ENCODE measurements around the gene KCNIP3.
"Not testable (repeated sequence)": the region's sequence is repeated elsewhere in the genome, so short reads cannot be mapped to it uniquely, and the experiment has no call there.

Gene KCNIP3

DNA sequence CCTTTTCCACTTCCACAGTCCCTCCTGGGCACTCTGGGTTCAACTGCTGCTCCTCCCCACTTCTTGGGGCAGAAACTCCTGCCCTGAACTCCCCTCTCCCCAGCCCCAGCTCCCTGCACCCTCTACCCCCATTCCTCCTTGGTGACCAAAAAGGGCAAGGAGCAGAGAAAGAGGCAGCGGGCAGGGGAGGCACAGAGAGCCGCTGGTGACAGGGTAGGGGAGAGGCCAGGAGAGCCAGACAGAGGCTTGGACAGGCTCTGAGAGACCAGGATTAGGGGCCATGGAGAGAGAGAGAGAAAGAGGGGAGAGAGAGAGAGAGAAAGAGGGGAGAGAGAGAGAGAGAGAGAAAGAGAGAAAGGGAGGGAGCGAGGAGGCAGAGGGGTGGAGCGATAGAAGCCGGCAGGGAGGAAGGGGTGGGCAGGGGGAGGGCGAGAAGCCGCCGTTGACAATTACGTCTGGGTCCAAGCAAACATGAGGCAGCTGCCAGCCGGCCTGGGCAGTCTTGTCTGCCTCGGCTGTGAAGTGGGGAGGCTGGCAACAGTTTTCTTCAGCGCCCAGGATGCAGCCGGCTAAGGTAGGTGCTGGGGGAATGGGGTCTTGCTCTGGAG is at the start of gene KCNIP3:
Gene KCNIP3 (plus strand): TSS at position 468 of the 608 bp plus-strand sequence. CDS start 92 bp downstream, at position 560.
- Mint-ChIP-seq H3K4me1 (peaks cover 6% of the 10 kb centered on the region), H3K36me3 (no peaks in the 10 kb centered on the region), H3K27ac (no peak within 1 kb of the TSS), H3K9me3 (peaks cover 3% of the 10 kb centered on the region), H3K27me3 (peaks cover 50% of the 10 kb centered on the region), H3K4me3 (no peak within 1 kb of the TSS)
- ATAC-seq: no peak

DNA sequence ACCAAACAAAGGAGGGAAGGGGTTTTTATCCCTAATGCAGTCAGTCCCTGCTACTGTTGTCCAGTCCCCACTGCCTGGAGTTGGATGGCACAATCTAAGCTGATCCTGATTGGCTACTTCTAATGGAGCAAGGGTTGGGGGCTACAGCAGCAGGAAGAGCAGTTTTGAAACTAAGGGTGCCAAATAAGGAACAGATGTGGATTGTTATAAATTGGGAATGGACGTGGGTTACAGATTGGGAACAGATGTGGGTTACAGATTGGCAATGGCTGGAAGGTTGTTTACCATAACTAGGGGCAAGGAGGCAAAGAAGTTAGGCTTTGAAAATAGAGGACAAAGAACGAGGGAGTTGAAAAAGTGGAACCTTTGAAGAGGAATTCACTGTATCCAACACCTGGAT is 38.9 kb upstream of the KCNIP3 start:
- Mint-ChIP-seq H3K4me3 (no peak overlapping the region), H3K36me3 (peaks cover 7% of the 10 kb centered on the region), H3K4me1 (no peaks in the 10 kb centered on the region), H3K27me3 (peaks cover 10% of the 10 kb centered on the region), H3K27ac (no peak overlapping the region), H3K9me3 (peaks cover 9% of the 10 kb centered on the region)
- ATAC-seq: no peak

DNA sequence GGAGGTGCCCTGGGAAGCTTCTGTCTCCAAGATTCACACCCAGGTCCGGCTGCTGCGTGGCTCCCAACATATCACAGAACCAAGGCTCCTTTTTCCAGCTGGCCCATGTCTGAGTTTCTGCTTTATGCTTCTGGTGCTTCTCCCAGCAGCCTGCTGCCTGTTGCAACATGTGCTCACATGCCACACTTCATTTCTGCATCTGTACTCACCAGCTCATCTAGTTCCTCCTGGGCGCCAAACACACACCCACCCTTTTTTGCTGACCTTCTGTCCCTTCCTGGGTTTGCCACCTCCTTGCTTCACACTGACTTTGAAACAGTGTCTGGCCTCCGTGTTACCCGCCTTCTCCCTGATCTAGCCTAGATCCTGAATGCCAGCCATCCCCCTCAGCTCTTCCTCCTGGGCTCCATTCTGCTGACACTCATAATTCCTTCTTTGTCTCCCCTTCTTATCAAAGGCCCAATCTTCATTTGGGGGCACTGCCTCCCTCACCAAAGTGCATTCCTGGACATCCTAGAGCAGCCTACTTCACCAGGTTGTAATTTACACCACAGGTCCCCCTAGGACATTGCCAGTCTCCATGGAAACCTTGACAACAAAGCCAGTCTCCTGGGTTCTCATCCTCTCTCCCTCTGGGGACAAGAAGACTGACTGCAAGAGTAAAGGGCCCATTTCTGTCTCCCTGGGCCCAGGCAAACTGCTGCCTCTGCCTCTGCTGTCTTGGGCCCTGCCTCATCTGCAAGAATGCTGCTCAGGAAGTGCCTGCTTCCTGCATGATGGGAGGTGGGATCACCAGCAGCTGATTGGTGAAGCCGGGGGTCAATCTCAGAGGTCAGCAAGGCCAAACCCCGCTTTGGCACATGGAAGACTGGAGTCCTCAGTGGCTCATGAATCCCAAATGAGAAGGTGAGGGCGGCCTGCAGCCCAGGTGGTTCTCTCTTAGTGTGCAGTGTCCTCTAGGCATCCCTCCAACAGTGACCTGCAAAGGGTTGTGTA is 36.8 kb upstream of the KCNIP3 start:
- no peaks in the 10 kb centered on the region for H3K4me1 Mint-ChIP-seq
- no peak overlapping the region for H3K27ac Mint-ChIP-seq
- peaks cover 10% of the 10 kb centered on the region for H3K27me3 Mint-ChIP-seq
- peaks cover 9% of the 10 kb centered on the region for H3K9me3 Mint-ChIP-seq
- peaks cover 7% of the 10 kb centered on the region for H3K36me3 Mint-ChIP-seq
- no peak for ATAC-seq
- no peak overlapping the region for H3K4me3 Mint-ChIP-seq

DNA sequence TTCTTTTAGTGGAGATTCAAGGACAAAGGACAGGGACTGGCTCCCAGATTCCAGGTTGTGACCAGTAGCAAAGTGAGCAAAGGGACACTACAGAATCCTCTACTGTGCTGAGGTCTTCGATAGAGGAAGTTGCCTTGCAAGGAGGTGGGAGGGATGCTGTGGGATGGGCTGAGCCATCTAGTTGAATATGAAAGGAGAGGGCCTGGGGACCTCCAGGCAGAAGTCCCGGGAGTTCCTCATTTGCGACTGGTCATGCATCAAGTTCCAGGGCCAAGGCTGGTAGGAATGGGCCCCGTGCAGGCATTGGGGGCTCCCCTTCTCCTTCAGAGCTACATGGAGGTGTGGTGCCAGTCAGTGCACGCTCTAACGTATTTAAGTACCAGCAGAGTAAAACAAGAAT is 35.5 kb upstream of the KCNIP3 start:
- Mint-ChIP-seq H3K27me3 (peaks cover 10% of the 10 kb centered on the region), H3K4me3 (no peak overlapping the region)
- no peak for ATAC-seq

DNA sequence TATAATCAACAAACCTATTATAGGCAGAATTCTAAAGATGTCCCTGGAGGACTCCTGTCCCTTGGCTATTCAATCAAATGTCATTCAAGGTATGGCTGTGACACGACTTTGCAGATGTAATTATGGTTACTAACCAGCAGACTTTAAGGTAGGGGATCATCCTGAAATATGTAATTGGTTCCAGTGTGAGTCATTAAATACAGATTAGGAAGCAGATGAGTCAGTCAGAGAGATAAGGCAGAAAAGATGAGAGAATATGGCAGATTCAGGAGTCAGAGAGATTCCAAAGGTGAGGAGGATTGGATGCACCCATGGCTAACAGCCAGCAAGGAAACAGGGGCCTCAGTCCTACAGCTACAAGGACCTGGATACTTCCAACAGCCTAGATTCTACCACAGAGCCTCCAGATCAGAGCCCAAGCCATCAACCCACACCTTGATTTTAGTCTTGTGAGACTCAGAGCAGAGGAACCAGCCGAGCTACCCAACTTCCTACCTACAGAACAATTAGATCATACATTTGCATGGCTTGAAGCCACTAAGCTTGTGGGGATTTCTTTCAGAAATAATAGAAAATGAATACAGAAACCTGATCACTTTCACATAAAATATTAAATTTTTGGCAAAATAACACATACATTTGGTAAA is 34.1 kb upstream of the KCNIP3 start:
- peaks cover 10% of the 10 kb centered on the region for H3K27me3 Mint-ChIP-seq
- H3K4me3 Mint-ChIP-seq: no peak overlapping the region
- H3K36me3 Mint-ChIP-seq: peaks cover 7% of the 10 kb centered on the region
- no peak overlapping the region for H3K27ac Mint-ChIP-seq
- no peak for ATAC-seq
- H3K9me3 Mint-ChIP-seq: no peaks in the 10 kb centered on the region
- no peaks in the 10 kb centered on the region for H3K4me1 Mint-ChIP-seq

More for the DNA sequence above, 35.5 kb upstream of the KCNIP3 start:
- peaks cover 4% of the 10 kb centered on the region for H3K9me3 Mint-ChIP-seq
- no peak overlapping the region for H3K27ac Mint-ChIP-seq
- peaks cover 7% of the 10 kb centered on the region for H3K36me3 Mint-ChIP-seq
- no peaks in the 10 kb centered on the region for H3K4me1 Mint-ChIP-seq

DNA sequence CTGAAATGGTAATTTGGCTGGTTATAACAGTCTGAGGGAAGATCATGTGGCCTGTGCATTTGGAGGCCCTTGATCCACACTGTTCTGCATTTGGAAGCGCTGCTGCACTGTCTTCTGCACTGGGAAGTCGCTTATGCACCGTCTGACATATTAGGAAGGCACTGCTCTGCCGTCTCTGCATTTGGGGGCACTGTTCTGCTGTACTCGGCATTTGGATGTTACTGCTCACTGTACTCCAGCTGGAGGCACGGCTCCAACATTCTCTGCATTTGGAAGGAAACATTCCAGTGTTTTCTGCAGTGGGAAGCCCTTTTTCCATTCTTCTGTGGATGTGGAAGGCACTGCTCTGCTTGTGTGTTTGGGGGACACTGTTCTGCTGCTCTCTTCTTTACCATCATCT is 32.5 kb upstream of the KCNIP3 start:
- Mint-ChIP-seq H3K9me3 (no peaks in the 10 kb centered on the region), H3K27ac (no peak overlapping the region), H3K4me3 (no peak overlapping the region), H3K27me3 (peaks cover 10% of the 10 kb centered on the region), H3K36me3 (peaks cover 7% of the 10 kb centered on the region), H3K4me1 (no peaks in the 10 kb centered on the region)
- ATAC-seq: no peak

DNA sequence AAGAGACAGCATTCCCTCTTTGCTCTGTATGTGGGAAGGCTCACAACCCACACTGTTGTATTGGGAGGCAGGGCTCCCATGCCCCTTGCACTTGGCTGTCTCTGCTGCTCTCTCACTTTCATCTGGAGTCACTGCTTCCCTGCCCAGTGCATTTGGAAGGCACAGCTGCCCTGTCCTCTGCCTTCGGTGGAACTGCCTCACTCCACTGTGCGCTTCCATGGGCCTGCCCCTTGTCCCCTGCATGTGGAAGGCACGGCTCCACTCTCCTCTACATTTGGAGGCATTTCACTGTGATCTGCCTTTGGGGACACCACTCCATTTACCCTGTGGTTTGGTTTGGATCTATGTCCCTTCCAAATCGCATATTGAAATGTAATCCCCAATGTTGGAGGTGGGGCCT is 32.0 kb upstream of the KCNIP3 start:
- Mint-ChIP-seq H3K27ac (no peak overlapping the region), H3K9me3 (no peaks in the 10 kb centered on the region), H3K4me1 (no peaks in the 10 kb centered on the region), H3K36me3 (peaks cover 4% of the 10 kb centered on the region), H3K4me3 (no peak overlapping the region), H3K27me3 (peaks cover 6% of the 10 kb centered on the region)
- no peak for ATAC-seq

DNA sequence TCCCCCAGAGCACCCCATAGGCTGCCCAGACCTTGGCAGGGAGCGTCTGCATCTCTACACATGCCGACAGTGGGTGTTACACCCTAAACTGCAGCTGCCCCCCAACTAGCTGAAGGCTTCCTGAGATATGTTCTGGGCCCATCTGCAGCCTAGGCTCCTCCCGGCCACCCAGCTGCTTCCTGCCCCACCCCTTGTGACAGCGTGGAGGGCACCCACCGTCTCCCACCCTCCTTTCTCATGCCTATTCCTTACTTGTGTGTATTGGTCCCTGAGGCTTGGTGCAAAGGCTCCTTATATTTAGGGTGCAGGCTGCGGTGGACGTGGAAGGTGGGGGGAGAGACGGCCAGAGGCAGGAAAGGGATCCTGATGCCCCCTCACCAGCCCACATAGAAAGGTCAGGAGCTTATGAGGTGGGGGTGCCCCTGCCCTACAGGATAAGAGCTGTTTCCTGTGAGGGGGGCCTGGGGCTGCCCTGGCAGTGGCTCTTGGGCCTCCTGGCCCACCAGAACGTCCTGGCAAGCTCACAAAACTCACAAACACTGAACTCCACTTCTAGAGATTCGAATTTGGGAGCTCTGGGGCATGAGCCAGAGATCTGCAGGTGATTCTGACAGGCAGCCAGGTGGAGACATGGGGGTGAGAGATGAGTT is 30.2 kb upstream of the KCNIP3 start:
- ATAC-seq: no peak
- Mint-ChIP-seq H3K27me3 (no peaks in the 10 kb centered on the region), H3K36me3 (no peaks in the 10 kb centered on the region)

DNA sequence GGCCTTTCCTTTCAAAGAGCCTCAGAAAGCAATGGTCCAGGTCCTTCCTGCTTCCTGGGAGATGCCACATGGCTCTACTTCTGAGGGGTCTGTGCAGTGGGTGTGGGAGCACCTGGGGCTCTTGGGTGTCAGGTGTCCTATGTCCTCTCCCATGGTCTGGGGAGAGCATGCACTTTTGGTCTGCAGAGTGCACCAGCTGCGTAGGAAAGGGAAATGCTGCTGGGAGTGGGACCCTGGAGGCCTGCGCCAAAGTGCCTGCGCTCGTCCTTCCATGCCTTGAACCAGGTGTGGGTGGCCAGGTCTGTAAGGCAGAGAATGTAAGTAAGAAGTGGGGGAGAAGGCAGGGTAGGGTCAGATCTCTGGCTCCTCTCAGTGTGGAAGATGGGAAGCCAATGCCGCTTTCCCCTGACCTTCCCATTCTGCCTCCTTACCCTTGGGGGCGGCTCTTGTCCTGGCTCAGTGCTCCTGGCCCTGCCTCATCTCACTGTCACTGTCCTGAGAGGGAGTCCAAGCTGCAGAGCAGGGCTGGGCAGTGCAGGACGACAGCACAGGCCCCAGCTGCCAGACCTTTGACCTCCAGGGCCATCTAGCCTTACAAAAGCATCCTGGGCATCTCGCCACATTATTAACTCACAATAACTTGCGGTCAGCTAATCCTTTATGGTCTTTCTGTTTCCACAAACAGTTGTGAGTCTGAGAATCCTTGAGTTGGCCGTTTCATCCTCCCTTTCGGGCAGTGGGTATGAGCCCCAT is 29.5 kb upstream of the KCNIP3 start:
- Mint-ChIP-seq H3K9me3 (no peaks in the 10 kb centered on the region), H3K4me1 (no peaks in the 10 kb centered on the region), H3K27me3 (no peaks in the 10 kb centered on the region), H3K27ac (no peak overlapping the region), H3K36me3 (no peaks in the 10 kb centered on the region), H3K4me3 (no peak overlapping the region)
- no peak for ATAC-seq

More for the DNA sequence above, 30.2 kb upstream of the KCNIP3 start:
- Mint-ChIP-seq H3K9me3 (no peaks in the 10 kb centered on the region), H3K27ac (no peak overlapping the region), H3K4me1 (no peaks in the 10 kb centered on the region), H3K4me3 (no peak overlapping the region)

DNA sequence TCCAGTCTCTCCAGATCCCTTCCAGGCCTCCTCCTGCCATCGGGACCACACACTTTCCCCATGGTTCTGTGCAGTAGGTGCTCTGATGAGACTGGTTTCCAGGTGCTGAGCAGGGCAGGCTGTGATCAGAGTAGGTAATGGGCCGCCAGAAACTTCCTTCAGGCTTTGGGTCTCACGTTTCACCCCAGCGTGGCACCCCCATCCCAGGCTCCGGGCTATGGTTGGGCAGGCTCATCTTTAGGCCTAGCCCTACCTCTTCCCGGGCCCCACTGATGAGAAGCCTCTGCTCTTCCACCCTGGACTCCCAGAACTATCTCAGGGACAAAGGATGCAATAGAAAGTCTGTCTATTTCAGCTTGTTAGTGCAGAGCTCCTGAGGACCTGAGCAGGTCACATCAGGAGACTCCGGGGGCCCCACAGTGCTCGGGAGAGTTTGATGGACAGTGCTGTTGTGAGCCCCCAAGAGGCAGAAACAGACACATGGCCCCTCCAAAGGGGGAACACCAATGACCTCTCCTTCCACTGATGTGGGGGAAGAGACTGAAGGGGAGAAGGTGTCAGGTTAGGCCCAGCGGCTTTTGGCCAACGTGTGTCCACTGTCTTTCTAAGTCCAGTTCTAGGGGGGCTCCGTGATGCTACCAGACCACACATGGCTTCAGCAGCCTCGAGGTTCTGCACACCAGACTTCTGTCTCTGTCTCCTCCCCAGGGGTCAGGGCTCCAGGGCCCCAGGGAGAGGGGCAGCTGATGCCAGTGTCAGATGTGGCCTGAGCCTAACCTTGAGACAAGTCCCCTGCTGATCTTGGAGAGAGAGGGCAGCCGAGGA is 28.7 kb upstream of the KCNIP3 start:
- H3K4me1 Mint-ChIP-seq: no peaks in the 10 kb centered on the region
- no peak overlapping the region for H3K4me3 Mint-ChIP-seq
- ATAC-seq: no peak
- H3K36me3 Mint-ChIP-seq: no peaks in the 10 kb centered on the region
- H3K9me3 Mint-ChIP-seq: no peaks in the 10 kb centered on the region
- no peaks in the 10 kb centered on the region for H3K27me3 Mint-ChIP-seq
- no peak overlapping the region for H3K27ac Mint-ChIP-seq

DNA sequence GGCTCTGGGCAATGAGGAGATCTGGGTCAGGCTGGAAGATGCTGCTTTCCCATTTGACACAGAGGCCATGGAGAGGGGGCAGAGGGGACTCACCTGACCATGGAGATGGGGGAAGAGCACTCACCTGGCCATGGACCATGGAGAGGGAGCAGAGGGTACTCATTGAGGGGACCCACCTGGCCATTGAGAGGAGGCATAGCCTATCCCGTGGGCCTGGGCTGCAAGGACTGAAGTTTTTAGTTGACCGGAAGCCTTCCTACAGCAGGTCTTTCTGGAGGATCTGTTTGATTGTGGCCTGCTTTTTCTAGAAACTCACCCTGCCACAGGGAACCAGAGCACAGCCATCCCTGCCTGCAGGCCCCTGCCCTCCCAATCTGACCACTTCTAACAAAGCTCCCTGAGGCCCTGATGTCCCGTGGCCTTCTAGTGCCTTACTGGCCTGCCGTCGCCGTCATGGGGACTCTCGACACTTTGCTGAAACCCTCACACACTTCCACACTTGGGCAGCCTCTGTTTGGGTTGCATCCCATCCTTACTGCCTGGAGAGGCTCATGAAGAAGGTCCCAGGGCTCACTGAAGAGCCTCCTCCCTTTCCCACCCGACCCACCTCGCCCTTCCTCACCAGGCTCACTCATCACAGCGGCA is 28.0 kb upstream of the KCNIP3 start:
- H3K4me1 Mint-ChIP-seq: no peaks in the 10 kb centered on the region
- no peaks in the 10 kb centered on the region for H3K9me3 Mint-ChIP-seq
- no peak overlapping the region for H3K27ac Mint-ChIP-seq
- no peaks in the 10 kb centered on the region for H3K36me3 Mint-ChIP-seq
- H3K4me3 Mint-ChIP-seq: no peak overlapping the region
- no peaks in the 10 kb centered on the region for H3K27me3 Mint-ChIP-seq
- no peak for ATAC-seq

DNA sequence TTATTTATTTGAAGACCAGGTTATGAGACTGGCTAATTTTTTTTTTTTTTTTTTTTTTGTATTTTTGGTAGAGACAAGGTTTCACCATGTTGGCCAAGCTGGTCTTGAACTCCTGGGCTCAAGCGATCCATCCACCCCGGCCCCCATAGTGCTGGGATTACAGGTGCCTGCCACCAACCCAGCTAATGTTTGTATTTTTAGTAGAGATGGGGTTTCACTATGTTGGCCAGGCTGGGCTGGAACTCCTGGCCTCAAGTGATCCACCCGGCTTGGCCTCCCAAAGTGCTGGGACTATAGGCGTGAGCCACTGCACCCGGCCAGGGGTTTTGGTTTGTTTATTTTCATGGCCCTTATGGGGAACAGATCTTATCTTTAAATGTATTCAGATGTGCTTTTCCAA is 27.4 kb upstream of the KCNIP3 start:
- H3K27ac Mint-ChIP-seq, H3K4me1 Mint-ChIP-seq, H3K36me3 Mint-ChIP-seq, H3K9me3 Mint-ChIP-seq, H3K4me3 Mint-ChIP-seq, H3K27me3 Mint-ChIP-seq, ATAC-seq: not testable (repeated sequence)

DNA sequence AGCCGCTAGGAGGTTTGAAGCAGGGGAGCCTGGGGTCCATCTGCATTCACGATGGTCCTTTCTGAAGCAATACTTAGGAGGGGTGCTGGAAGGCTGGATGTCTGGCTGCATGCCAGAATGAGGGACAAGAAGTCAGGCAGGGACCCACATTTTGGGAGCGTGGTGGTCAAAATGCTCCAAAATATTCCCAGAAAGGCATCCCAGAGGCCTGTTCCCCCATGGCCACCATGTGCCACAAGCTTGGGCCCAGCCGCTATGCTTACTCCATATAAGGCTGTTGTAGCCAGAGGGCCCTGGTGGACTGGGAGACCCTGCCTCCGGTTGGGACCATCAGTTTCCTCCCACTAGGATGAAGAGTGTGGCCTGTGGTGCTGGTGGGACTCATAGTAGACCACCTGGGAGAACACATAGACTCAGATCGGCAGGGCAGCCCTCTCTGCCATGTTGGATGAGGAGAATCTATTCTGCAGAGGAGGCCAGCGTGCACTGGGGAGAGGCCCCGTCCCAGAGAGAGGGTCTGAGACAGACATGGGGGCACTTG is 26.5 kb upstream of the KCNIP3 start:
- Mint-ChIP-seq H3K27me3 (no peaks in the 10 kb centered on the region), H3K4me3 (no peak overlapping the region), H3K9me3 (no peaks in the 10 kb centered on the region), H3K27ac (no peak overlapping the region), H3K4me1 (no peaks in the 10 kb centered on the region), H3K36me3 (no peaks in the 10 kb centered on the region)
- no peak for ATAC-seq
